ENCODE results near the gene MTCL1.

MTCL1 gene

GRCh38 chr18:8787371-8787670 is 82.0 kb downstream of the MTCL1 start:
- peak overlapping the region in 1 of 3 experiments; percentile 8 for H3K27ac Mint-ChIP-seq
- H3K27me3 Mint-ChIP-seq (ENCODE audit: low read depth), result peaks cover 10% of the 10 kb centered on the region
- no peaks in the 10 kb centered on the region for H3K9me3 Mint-ChIP-seq
- TF ChIP-seq, protein P1, sequence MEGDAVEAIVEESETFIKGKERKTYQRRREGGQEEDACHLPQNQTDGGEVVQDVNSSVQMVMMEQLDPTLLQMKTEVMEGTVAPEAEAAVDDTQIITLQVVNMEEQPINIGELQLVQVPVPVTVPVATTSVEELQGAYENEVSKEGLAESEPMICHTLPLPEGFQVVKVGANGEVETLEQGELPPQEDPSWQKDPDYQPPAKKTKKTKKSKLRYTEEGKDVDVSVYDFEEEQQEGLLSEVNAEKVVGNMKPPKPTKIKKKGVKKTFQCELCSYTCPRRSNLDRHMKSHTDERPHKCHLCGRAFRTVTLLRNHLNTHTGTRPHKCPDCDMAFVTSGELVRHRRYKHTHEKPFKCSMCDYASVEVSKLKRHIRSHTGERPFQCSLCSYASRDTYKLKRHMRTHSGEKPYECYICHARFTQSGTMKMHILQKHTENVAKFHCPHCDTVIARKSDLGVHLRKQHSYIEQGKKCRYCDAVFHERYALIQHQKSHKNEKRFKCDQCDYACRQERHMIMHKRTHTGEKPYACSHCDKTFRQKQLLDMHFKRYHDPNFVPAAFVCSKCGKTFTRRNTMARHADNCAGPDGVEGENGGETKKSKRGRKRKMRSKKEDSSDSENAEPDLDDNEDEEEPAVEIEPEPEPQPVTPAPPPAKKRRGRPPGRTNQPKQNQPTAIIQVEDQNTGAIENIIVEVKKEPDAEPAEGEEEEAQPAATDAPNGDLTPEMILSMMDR (IDR thresholded peaks at IDR 0.05; ENCODE audit: unreplicated experiment in 3 of 3), result no peak
- H3K4me3 Mint-ChIP-seq, result no peak overlapping the region
- H3K36me3 Mint-ChIP-seq (ENCODE audit: low read depth), result peaks cover 7% of the 10 kb centered on the region
- H3K4me1 Mint-ChIP-seq, result peaks cover 16% of the 10 kb centered on the region

- peaks cover 7% of the 10 kb centered on the region for H3K36me3 Mint-ChIP-seq (ENCODE audit: low read depth)
- peaks cover 16% of the 10 kb centered on the region for H3K4me1 Mint-ChIP-seq
- TF ChIP-seq, protein P1 (IDR thresholded peaks at IDR 0.05; ENCODE audit: unreplicated experiment in 3 of 3), result no peak
- H3K27me3 Mint-ChIP-seq (ENCODE audit: low read depth), result peaks cover 10% of the 10 kb centered on the region
- H3K27ac Mint-ChIP-seq, result no peak overlapping the region
- no peaks in the 10 kb centered on the region for H3K9me3 Mint-ChIP-seq
- no peak overlapping the region for H3K4me3 Mint-ChIP-seq
These were observed 82.4 kb downstream of the MTCL1 start for GRCh38 chr18:8787794-8788193.

GRCh38 chr18:8788503-8789429 is 83.4 kb downstream of the MTCL1 start:
- H3K4me1 Mint-ChIP-seq, result peaks cover 25% of the 10 kb centered on the region
- no peak overlapping the region for H3K27ac Mint-ChIP-seq
- H3K4me3 Mint-ChIP-seq, result no peak overlapping the region
- peaks cover 7% of the 10 kb centered on the region for H3K36me3 Mint-ChIP-seq (ENCODE audit: low read depth)
- no peaks in the 10 kb centered on the region for H3K9me3 Mint-ChIP-seq
- TF ChIP-seq, protein P1 (IDR thresholded peaks at IDR 0.05; ENCODE audit: unreplicated experiment in 3 of 3), result no peak
- H3K27me3 Mint-ChIP-seq (ENCODE audit: low read depth), result peaks cover 10% of the 10 kb centered on the region

GRCh38 chr18:8791171-8791651 is 85.9 kb downstream of the MTCL1 start:
- no peaks in the 10 kb centered on the region for H3K36me3 Mint-ChIP-seq (ENCODE audit: low read depth)
- H3K9me3 Mint-ChIP-seq, result no peaks in the 10 kb centered on the region
- H3K27ac Mint-ChIP-seq, result no peak overlapping the region
- TF ChIP-seq, protein P1 (IDR thresholded peaks at IDR 0.05; ENCODE audit: unreplicated experiment in 3 of 3), result no peak
- H3K4me3 Mint-ChIP-seq, result no peak overlapping the region
- H3K27me3 Mint-ChIP-seq (ENCODE audit: low read depth), result peaks cover 4% of the 10 kb centered on the region
- peaks cover 46% of the 10 kb centered on the region for H3K4me1 Mint-ChIP-seq

GRCh38 chr18:8792688-8793316 is 87.4 kb downstream of the MTCL1 start:
- Mint-ChIP-seq H3K36me3 (ENCODE audit: low read depth) (peaks cover 3% of the 10 kb centered on the region), H3K4me1 (peaks cover 49% of the 10 kb centered on the region), H3K27ac (peak overlapping the region; percentile 86 to 96 (median 94)), H3K27me3 (ENCODE audit: low read depth) (peaks cover 4% of the 10 kb centered on the region), H3K4me3 (peak overlapping the region in 2 of 3 experiments; percentile 39 to 42), H3K9me3 (no peaks in the 10 kb centered on the region)
- TF ChIP-seq, protein P1 (IDR thresholded peaks at IDR 0.05; ENCODE audit: unreplicated experiment in 3 of 3), result no peak
